Upper lobe of right lung (tissue), 1 donor: ENCODE data around the gene OSTC. TPM values are rescaled to one million over a fixed set of nuclear protein-coding genes. Genes with fewer than 3 reads are reported as not detected.

Source experiments
- ATAC-seq: fragments of 200-7000 bp; cut with Tn5 transposase; one replicate; pipeline ENCODE4 v1.9.1; 2020; ENCODE audit warnings: mild to moderate bottlenecking, moderate library complexity
- DNase-seq: peaks from one replicate; pipeline ENCODE4 v3.0.0-alpha.2; 2020
- H3K27ac ChIP-seq: fragments of 200-600 bp; one replicate; pipeline ENCODE4 v1.8.0; 2022
- H3K27me3 ChIP-seq: fragments of 200-600 bp; one replicate; pipeline ENCODE4 v1.8.0; 2022; ENCODE audit warnings: mild to moderate bottlenecking
- H3K36me3 ChIP-seq: fragments of 200-600 bp; one replicate; pipeline ENCODE4 v1.8.0; 2022
- H3K4me1 ChIP-seq: fragments of 200-600 bp; one replicate; pipeline ENCODE4 v1.8.0; 2022
- H3K4me3 ChIP-seq: fragments of 200-600 bp; one replicate; pipeline ENCODE4 v1.8.0; 2022; ENCODE audit warnings: mild to moderate bottlenecking
- H3K9me3 ChIP-seq: fragments of 200-600 bp; one replicate; pipeline ENCODE4 v1.8.0; 2022
- intact Hi-C: fragments of 100-400 bp; cut with DNase I; formaldehyde crosslinking; loops from one replicate; pipeline ENCODE4 v1.11.0; 2022
- total RNA-seq: library from RNA; stranded (reverse); fragmentation: NEBNext Ultra II Directional; extraction: Animal tissue kit (Norgen Biotek cat#: 25700); gene quantifications from one replicate; pipeline ENCODE4 v1.2.1, GENCODE V29; 2021
- TF ChIP-seq, protein P1 (sequence below): fragments of 200-600 bp; IDR thresholded peaks from one replicate; pipeline ENCODE4 v1.8.0; 2022; ENCODE audit warnings: antibody characterized with exemption
- donor health status: DM: no; HTN: yes; CAD: no; lungs with severe emphysema.

Gene OSTC
- total RNA-seq, 1 donor from 2014 or later = 72.8 TPM

DNA sequence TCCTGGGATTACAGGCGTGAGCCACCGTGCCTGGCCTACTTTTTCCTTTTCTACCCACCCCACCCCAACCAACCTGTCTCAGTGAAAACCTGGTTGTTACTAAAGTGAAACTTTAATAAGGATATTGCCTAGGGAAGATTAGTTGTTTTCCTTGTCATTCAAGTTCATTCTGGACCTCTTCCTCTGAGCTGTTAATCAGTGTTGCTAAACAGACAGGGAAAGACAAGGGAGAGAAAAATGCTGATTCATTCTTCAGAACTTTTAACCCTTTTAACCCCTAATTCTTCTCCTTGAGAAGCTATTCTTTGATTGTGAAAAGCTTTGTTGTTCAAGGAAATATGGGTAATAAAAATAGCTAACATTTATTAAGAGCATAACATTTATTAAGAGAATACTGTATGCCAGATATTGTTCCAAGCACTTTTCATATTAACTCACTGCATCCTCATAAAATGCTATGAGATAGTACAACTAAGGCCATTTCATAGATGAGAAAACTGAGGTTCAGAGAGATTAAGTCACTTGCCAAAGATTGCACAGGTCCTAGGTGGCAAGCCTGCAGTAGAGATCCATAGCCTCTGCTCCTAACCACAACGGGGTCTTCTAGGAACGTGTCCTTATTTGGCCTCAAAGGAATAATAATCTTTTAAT is 34.8 kb downstream of the OSTC start:
- H3K4me1 ChIP-seq = no peaks in the 10 kb centered on the region
- no peaks in the 10 kb centered on the region for H3K9me3 ChIP-seq
- no peaks in the 10 kb centered on the region for H3K27me3 ChIP-seq
- no peak overlapping the region for H3K27ac ChIP-seq
- no peak overlapping the region for H3K4me3 ChIP-seq
- DNase-seq (no peak), ATAC-seq (no peak)
- H3K36me3 ChIP-seq = no peaks in the 10 kb centered on the region
- TF ChIP-seq, protein P1, sequence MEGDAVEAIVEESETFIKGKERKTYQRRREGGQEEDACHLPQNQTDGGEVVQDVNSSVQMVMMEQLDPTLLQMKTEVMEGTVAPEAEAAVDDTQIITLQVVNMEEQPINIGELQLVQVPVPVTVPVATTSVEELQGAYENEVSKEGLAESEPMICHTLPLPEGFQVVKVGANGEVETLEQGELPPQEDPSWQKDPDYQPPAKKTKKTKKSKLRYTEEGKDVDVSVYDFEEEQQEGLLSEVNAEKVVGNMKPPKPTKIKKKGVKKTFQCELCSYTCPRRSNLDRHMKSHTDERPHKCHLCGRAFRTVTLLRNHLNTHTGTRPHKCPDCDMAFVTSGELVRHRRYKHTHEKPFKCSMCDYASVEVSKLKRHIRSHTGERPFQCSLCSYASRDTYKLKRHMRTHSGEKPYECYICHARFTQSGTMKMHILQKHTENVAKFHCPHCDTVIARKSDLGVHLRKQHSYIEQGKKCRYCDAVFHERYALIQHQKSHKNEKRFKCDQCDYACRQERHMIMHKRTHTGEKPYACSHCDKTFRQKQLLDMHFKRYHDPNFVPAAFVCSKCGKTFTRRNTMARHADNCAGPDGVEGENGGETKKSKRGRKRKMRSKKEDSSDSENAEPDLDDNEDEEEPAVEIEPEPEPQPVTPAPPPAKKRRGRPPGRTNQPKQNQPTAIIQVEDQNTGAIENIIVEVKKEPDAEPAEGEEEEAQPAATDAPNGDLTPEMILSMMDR = no peak
- intact Hi-C loops = no loop called here

DNA sequence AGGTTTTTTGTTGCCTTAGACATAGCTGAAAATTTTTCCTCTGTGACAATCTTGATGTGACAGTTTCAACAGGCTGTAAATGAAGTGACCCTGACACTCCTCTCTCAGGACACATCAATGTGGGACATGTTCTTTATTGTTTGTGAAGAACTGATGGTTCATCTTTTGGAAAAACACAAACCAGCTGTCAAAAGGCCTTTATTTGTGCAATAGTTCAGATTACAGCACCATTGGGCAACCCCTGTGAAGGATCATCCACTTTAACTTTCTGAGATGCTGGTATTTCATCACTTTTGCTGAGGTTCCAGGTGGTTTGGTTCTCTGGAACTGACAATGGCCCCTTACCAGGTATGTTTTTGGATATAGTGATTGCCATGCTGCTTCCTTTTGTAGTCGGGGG is 40.3 kb downstream of the OSTC start:
- H3K36me3 ChIP-seq = no peaks in the 10 kb centered on the region
- no peaks in the 10 kb centered on the region for H3K9me3 ChIP-seq
- DNase-seq (no peak), ATAC-seq (no peak)
- H3K4me1 ChIP-seq = no peaks in the 10 kb centered on the region
- no peak overlapping the region for H3K4me3 ChIP-seq
- H3K27me3 ChIP-seq = no peaks in the 10 kb centered on the region
- no peak overlapping the region for H3K27ac ChIP-seq
- TF ChIP-seq, protein P1 = no peak
- intact Hi-C loops = no loop called here

DNA sequence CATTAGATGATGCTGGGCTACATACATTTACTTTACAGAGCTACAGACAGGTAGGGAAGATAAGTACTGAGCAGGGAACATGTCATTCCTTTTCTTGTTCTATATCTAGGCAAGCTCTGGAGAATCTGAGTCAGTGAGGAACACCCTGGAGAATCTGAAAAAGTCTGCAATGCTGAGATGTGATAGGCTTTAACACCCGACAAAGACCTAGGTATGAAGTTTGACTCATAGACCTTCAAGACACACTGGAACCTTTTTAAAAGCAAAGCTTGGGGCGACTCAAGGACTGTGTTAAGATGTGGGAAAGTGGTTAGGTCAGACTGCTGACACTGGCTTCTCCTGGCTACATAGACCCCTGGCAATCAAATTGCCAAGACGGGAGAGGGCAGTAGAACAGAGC is 42.8 kb downstream of the OSTC start:
- no peaks in the 10 kb centered on the region for H3K4me1 ChIP-seq
- H3K4me3 ChIP-seq = no peak overlapping the region
- no peaks in the 10 kb centered on the region for H3K9me3 ChIP-seq
- no peak for DNase-seq
- no peak overlapping the region for H3K27ac ChIP-seq
- TF ChIP-seq, protein P1 = no peak
- intact Hi-C loops = no loop called here
- H3K36me3 ChIP-seq = no peaks in the 10 kb centered on the region
- ATAC-seq = no peak
- no peaks in the 10 kb centered on the region for H3K27me3 ChIP-seq

DNA sequence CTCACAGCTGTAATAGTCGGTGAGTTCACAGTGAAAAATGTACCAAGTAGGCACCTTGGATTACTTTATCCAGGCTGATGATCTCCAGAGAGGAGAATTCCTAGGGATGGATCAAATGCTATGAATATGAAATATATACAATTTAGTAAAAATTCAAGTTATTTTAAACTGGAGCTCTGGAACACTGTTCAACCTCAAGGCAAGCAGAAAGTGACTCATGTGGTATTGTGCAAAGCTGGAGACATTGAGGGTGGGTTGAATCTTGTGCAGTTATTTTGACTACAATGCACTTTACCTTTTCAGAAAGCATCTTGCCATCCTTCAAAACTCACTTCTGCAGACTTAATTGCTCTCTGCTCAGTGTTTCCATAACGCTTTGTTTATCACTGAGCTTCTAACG is 43.4 kb downstream of the OSTC start:
- Histone ChIP-seq H3K36me3 (no peaks in the 10 kb centered on the region), H3K4me1 (no peaks in the 10 kb centered on the region), H3K27me3 (no peaks in the 10 kb centered on the region), H3K4me3 (no peak overlapping the region), H3K27ac (no peak overlapping the region), H3K9me3 (no peaks in the 10 kb centered on the region)
- no peak for DNase-seq
- ATAC-seq = no peak
- TF ChIP-seq, protein P1 = no peak
- intact Hi-C loops = no loop called here

DNA sequence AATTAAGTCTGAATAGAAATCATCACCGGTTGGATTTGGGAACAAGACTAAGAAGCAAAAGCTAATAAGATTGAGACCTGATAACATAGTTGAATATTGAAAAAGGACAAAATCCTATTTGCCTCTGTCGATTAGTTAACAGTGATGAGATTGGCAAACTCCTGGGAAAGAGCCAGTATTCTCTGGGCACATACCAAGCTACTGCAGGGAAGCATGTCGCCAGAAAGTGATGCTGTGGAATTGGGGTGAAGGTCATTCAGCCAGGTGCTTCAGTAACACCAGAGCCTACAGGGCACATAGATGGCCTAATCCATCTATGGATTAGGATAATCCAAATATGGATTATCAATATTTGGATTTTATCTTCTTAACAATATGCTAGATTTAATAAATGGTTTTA is 44.0 kb downstream of the OSTC start:
- no peaks in the 10 kb centered on the region for H3K9me3 ChIP-seq
- TF ChIP-seq, protein P1 = no peak
- H3K27ac ChIP-seq = no peak overlapping the region
- ATAC-seq (no peak), DNase-seq (no peak)
- no peaks in the 10 kb centered on the region for H3K4me1 ChIP-seq
- H3K4me3 ChIP-seq = no peak overlapping the region
- no peaks in the 10 kb centered on the region for H3K36me3 ChIP-seq
- intact Hi-C loops = no loop called here
- H3K27me3 ChIP-seq = no peaks in the 10 kb centered on the region

DNA sequence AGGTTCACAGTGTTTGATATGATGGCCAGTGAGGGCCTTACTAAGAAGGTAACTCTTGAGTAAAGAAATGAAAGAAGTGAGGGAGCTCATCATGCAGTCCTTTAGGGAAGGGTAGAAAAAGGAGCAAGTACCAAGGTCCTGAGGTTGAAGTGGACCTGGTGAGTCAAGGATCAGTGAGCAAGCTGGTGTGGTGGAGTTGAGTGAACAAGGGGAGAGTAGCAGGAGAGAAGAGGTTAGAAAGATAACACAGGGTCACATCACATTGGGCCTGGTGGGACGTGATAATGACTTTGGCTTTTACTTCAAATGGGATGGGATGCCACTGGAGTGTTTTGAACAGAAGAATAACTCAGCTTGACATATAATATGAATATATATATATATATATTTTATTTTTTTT is 44.7 kb downstream of the OSTC start:
- no peaks in the 10 kb centered on the region for H3K4me1 ChIP-seq
- ATAC-seq (no peak), DNase-seq (no peak)
- no peak overlapping the region for H3K4me3 ChIP-seq
- H3K9me3 ChIP-seq = no peaks in the 10 kb centered on the region
- H3K36me3 ChIP-seq = no peaks in the 10 kb centered on the region
- no peaks in the 10 kb centered on the region for H3K27me3 ChIP-seq
- intact Hi-C loops = no loop called here
- no peak overlapping the region for H3K27ac ChIP-seq
- TF ChIP-seq, protein P1 = no peak
